Neural crest cell (in vitro differentiated cells): Measurements from ENCODE around the gene SCFD1. TPM values are rescaled to one million over a fixed set of nuclear protein-coding genes. Genes with fewer than 3 reads are reported as not detected.

Experiments
- DNase-seq: peaks from one replicate; pipeline ENCODE4 v3.0.0; 2021; ENCODE audit warnings: low read depth, mixed read lengths, low spot score
- H3K27ac Mint-ChIP-seq: one replicate; pipeline ENCODE4 v1.8.0; 2021; ENCODE audit warnings: mild to moderate bottlenecking, mixed read lengths; ENCODE audit not compliant: unreplicated experiment
- H3K27me3 Mint-ChIP-seq: 2 replicates; pipeline ENCODE4 v1.8.0; 2021; ENCODE audit warnings: low read depth, mild to moderate bottlenecking, mixed read lengths
- H3K36me3 Mint-ChIP-seq: 2 replicates; pipeline ENCODE4 v1.8.0; 2021; ENCODE audit warnings: low read depth, mild to moderate bottlenecking, mixed read lengths
- H3K4me1 Mint-ChIP-seq: 2 replicates; pipeline ENCODE4 v1.8.0; 2021; ENCODE audit warnings: mixed read lengths
- H3K4me3 Mint-ChIP-seq: one replicate; pipeline ENCODE4 v1.8.0; 2021; ENCODE audit warnings: mild to moderate bottlenecking, mixed read lengths
- H3K9me3 Mint-ChIP-seq: 2 replicates; pipeline ENCODE4 v1.8.0; 2021; ENCODE audit warnings: mixed read lengths
- total RNA-seq: library from RNA; stranded (reverse); gene quantifications from 2 replicates; pipeline ENCODE4 v1.2.1, GENCODE V29; 2021
- TF ChIP-seq, protein P1 (sequence below): fragments of 200-600 bp; sonication (generic); conservative IDR thresholded peaks from 2 replicates; pipeline ENCODE4 v1.5.0; 2021; ENCODE audit warnings: antibody characterized with exemption, mild to moderate bottlenecking

Gene SCFD1
- total RNA-seq, 1 donor from 2014 or later = 63.4 TPM

DNA sequence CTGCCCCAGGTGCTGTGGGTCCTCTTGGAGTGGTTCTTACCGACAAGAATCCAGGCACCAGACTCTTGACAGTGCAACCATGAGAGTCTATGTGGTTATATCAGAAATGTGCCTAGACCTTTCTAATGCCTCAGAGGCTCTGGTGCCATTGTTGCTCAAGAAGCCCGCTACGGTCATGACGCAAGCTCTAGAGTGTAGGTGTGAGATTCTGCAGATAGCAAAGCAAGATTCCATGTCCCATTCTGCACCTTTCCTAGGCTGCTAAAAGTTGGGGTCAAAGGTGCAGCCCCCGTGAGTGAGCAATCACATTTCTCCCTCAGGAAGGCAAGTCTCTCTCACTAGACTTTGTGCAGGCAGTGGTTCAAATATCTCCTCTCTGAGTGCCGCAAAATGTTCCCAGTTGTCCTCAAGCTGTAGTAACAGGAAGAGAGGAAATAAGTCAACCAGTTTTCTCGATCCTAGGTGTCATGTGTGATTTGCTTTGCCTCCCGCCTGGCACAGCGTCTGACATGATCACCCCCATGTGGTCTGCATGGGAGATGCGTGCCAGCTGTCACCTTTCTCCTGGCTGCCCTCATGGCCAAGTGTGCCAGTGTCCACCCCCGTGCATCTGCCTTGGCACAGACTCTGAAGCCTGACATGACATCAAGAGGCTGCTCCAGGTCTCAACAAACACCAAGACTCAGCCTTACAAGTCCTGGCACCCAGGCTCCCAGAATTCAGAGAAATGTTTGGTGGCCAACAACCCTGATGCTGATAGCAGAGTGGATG lies 129.7 kb downstream of the SCFD1 start:
- Mint-ChIP-seq H3K27ac (no peak overlapping the region), H3K4me1 (no peaks in the 10 kb centered on the region), H3K27me3 (no peaks in the 10 kb centered on the region), H3K9me3 (no peaks in the 10 kb centered on the region), H3K36me3 (no peaks in the 10 kb centered on the region), H3K4me3 (no peak overlapping the region)
- DNase-seq = no peak
- TF ChIP-seq, protein P1, sequence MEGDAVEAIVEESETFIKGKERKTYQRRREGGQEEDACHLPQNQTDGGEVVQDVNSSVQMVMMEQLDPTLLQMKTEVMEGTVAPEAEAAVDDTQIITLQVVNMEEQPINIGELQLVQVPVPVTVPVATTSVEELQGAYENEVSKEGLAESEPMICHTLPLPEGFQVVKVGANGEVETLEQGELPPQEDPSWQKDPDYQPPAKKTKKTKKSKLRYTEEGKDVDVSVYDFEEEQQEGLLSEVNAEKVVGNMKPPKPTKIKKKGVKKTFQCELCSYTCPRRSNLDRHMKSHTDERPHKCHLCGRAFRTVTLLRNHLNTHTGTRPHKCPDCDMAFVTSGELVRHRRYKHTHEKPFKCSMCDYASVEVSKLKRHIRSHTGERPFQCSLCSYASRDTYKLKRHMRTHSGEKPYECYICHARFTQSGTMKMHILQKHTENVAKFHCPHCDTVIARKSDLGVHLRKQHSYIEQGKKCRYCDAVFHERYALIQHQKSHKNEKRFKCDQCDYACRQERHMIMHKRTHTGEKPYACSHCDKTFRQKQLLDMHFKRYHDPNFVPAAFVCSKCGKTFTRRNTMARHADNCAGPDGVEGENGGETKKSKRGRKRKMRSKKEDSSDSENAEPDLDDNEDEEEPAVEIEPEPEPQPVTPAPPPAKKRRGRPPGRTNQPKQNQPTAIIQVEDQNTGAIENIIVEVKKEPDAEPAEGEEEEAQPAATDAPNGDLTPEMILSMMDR = no peak

DNA sequence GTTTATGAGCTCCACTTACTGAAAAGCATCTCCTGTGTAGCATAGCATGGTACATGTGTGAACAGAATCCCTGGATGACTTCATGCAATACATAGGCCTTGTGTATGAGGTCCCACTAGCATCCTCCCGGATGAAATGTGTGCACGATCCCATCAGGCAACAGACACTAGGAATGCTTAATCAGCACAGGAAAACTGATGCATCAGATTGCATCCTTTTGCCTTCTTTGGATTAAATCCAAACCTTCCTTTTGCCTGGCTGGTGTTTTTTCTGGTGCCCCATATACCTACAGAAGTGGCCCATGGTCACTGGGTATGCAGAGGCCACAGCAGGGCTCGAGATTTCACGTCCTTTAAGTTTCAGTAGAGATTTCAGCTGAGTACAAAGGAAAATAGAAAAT lies 131.3 kb downstream of the SCFD1 start:
- Mint-ChIP-seq H3K4me1 (no peaks in the 10 kb centered on the region), H3K4me3 (no peak overlapping the region), H3K27ac (no peak overlapping the region), H3K36me3 (no peaks in the 10 kb centered on the region), H3K27me3 (no peaks in the 10 kb centered on the region), H3K9me3 (no peaks in the 10 kb centered on the region)
- TF ChIP-seq, protein P1 = no peak
- no peak for DNase-seq

DNA sequence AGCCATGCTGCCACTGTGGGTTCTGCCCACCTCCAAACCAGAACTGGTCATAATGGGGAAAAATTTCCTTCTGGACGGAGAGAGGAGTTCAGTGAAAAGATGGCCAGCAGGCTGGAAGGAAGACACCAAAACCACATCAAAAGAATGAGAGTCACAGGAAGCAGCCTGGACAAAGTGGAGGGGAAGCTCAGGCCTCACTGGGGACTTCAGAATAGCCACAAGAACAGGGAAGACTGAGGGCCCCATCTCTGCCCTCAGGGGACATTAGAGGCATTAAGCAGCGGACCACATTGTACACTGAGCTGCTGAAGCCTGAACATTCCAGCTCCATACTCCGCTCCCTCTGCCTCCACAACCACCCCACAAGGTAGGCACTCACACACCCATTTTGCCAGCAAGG lies 132.7 kb downstream of the SCFD1 start:
- no peaks in the 10 kb centered on the region for H3K9me3 Mint-ChIP-seq
- no peaks in the 10 kb centered on the region for H3K4me1 Mint-ChIP-seq
- TF ChIP-seq, protein P1 = no peak
- H3K27ac Mint-ChIP-seq = no peak overlapping the region
- no peak overlapping the region for H3K4me3 Mint-ChIP-seq
- H3K27me3 Mint-ChIP-seq = no peaks in the 10 kb centered on the region
- no peaks in the 10 kb centered on the region for H3K36me3 Mint-ChIP-seq
- no peak for DNase-seq

DNA sequence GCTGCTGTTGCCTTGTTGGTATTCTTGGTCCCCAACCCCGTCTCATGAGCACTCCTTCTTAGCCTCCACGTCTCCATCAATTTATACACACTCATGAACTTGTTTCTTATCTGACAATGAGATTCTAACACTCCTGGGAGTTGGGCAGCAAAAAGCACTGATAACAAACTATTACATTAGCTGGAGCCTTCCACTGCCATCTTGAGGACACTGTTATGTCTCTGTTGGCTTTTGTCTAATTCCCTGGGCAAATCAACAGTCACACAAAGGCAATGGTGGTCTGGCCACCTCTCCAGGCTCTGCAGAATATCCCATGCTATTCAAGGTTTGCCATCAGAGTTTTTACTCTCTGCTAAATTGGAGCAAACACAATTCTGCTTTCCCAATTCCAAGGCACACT lies 134.5 kb downstream of the SCFD1 start:
- Mint-ChIP-seq H3K36me3 (no peaks in the 10 kb centered on the region), H3K27ac (no peak overlapping the region), H3K4me1 (no peaks in the 10 kb centered on the region), H3K4me3 (no peak overlapping the region), H3K9me3 (peaks cover 3% of the 10 kb centered on the region), H3K27me3 (no peaks in the 10 kb centered on the region)
- TF ChIP-seq, protein P1 = no peak
- no peak for DNase-seq

DNA sequence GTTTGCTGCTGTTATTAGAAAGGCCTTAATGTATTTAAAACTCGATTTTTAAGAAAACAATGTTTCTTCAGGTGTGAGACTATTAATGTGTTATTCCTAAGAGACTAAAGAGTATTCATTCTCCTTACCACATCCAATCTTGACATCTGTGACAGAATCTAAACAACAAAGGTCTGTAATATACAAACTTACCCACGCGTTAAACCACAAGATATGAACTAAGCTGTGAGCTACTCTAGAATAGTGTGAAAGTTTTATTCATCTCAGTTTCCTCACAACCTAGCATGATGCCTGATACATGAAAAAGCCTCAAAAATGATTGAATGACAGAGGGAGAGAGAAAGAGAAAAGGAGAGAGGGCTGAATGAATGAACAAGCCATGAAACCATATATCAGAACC lies 135.0 kb downstream of the SCFD1 start:
- no peaks in the 10 kb centered on the region for H3K36me3 Mint-ChIP-seq
- peaks cover 5% of the 10 kb centered on the region for H3K9me3 Mint-ChIP-seq
- no peaks in the 10 kb centered on the region for H3K4me1 Mint-ChIP-seq
- no peak overlapping the region for H3K27ac Mint-ChIP-seq
- no peak for DNase-seq
- no peaks in the 10 kb centered on the region for H3K27me3 Mint-ChIP-seq
- H3K4me3 Mint-ChIP-seq = no peak overlapping the region
- TF ChIP-seq, protein P1 = no peak
